ENCODE measurements around the gene PDE11A. TPM values are rescaled to one million over a fixed set of nuclear protein-coding genes. Genes with fewer than 3 reads are reported as not detected.
A peak's percentile ranks its signal among the peaks of the same experiment; 100 is the strongest.

Gene PDE11A
- total RNA-seq, 2 donors from 2014 or later: 1.8 to 1.9 TPM

- ATAC-seq: peak; percentile 60
- DNase-seq: no peak
- intact Hi-C loops (cut with DNase I, micrococcal nuclease): no loop called here
Observed at GRCh38 chr2:177896587-177896986, 176.0 kb downstream of the PDE11A start.

- ATAC-seq: no peak
Observed at GRCh38 chr2:177894546-177894945, 178.0 kb downstream of the PDE11A start.

GRCh38 chr2:177893880-177894279 lies 178.7 kb downstream of the PDE11A start:
- ATAC-seq (no peak), DNase-seq (no peak)
- intact Hi-C loops (cut with DNase I, micrococcal nuclease): no loop called here

More at GRCh38 chr2:177894546-177894945, 178.0 kb downstream of the PDE11A start:
- DNase-seq: no peak
- intact Hi-C loops (cut with DNase I, micrococcal nuclease): no loop called here

- no peak for ATAC-seq
- intact Hi-C loops (cut with DNase I, micrococcal nuclease): no loop called here
- no peak for DNase-seq
Observed at GRCh38 chr2:177891533-177891932, 181.0 kb downstream of the PDE11A start.

GRCh38 chr2:177889818-177890460 lies 182.6 kb downstream of the PDE11A start:
- no peak for DNase-seq
- intact Hi-C loops (cut with DNase I, micrococcal nuclease): no loop called here
- no peak for ATAC-seq

GRCh38 chr2:177888581-177888980 lies 184.0 kb downstream of the PDE11A start:
- intact Hi-C loops (cut with DNase I, micrococcal nuclease): no loop called here
- no peak for DNase-seq
- no peak for ATAC-seq

- ATAC-seq (no peak), DNase-seq (no peak)
- intact Hi-C loops (cut with DNase I, micrococcal nuclease): no loop called here
Observed at GRCh38 chr2:177887722-177888121, 184.9 kb downstream of the PDE11A start.

- no peak for ATAC-seq
- intact Hi-C loops (cut with DNase I, micrococcal nuclease): no loop called here
- no peak for DNase-seq
Observed at GRCh38 chr2:177886824-177887223, 185.8 kb downstream of the PDE11A start.

- DNase-seq (no peak), ATAC-seq (no peak)
- intact Hi-C loops (cut with DNase I, micrococcal nuclease): no loop called here
Observed at GRCh38 chr2:177885828-177886466, 186.6 kb downstream of the PDE11A start.

GRCh38 chr2:177883177-177883576 lies 189.4 kb downstream of the PDE11A start:
- intact Hi-C loops (cut with DNase I, micrococcal nuclease): no loop called here

GRCh38 chr2:177882501-177882900 lies 190.1 kb downstream of the PDE11A start:
- no peak for ATAC-seq
- no peak for DNase-seq
- intact Hi-C loops (cut with DNase I, micrococcal nuclease): no loop called here

More at GRCh38 chr2:177883177-177883576, 189.4 kb downstream of the PDE11A start:
- DNase-seq: no peak
- no peak for ATAC-seq

GRCh38 chr2:177881921-177882320 lies 190.7 kb downstream of the PDE11A start:
- intact Hi-C loops (cut with DNase I, micrococcal nuclease): no loop called here
- ATAC-seq: no peak
- no peak for DNase-seq

GRCh38 chr2:177881008-177881747 lies 191.4 kb downstream of the PDE11A start:
- no peak for ATAC-seq
- DNase-seq: no peak
- intact Hi-C loops (cut with DNase I, micrococcal nuclease): no loop called here

- intact Hi-C loops (cut with DNase I, micrococcal nuclease): no loop called here
- DNase-seq (no peak), ATAC-seq (peak; percentile 55)
Observed at GRCh38 chr2:177880285-177880684, 192.3 kb downstream of the PDE11A start.

- DNase-seq: no peak
- no peak for ATAC-seq
- intact Hi-C loops (cut with DNase I, micrococcal nuclease): no loop called here
Observed at GRCh38 chr2:177876950-177877349, 195.6 kb downstream of the PDE11A start.

GRCh38 chr2:177874686-177875085 lies 197.9 kb downstream of the PDE11A start:
- peak; percentile 57 for ATAC-seq
- intact Hi-C loops (cut with DNase I, micrococcal nuclease): no loop called here
- DNase-seq: no peak

GRCh38 chr2:177873915-177874314 lies 198.7 kb downstream of the PDE11A start:
- no peak for DNase-seq
- ATAC-seq: peak; percentile 80

GRCh38 chr2:177872286-177872685 lies 200.3 kb downstream of the PDE11A start:
- intact Hi-C loops (cut with DNase I, micrococcal nuclease): no loop called here
- DNase-seq (no peak), ATAC-seq (no peak)

More at GRCh38 chr2:177873915-177874314, 198.7 kb downstream of the PDE11A start:
- intact Hi-C loops (cut with DNase I, micrococcal nuclease): no loop called here

- intact Hi-C loops (cut with DNase I, micrococcal nuclease): no loop called here
- no peak for DNase-seq
- no peak for ATAC-seq
Observed at GRCh38 chr2:177869912-177870311, 202.7 kb downstream of the PDE11A start.

GRCh38 chr2:177869209-177869608 lies 203.4 kb downstream of the PDE11A start:
- intact Hi-C loops (cut with DNase I, micrococcal nuclease): no loop called here
- DNase-seq: no peak
- no peak for ATAC-seq
